Stimulated activated CD8-positive, alpha-beta memory T cell treated with anti-CD3 and anti-CD28 coated beads, Interleukin-7, amount 100 ng/mL, for 48 hours (primary cell): ENCODE results near the gene TMEM61.
"Not testable (repeated sequence)": the region's sequence is repeated elsewhere in the genome, so short reads cannot be mapped to it uniquely, and the experiment has no call there.

Experiments
- DNase-seq, 2 donors: peaks; one replicate each; pipeline ENCODE4 v3.0.0-alpha.2; 2020; ENCODE audit warnings: low read depth in 1 of 2; ENCODE audit errors: extremely low read depth in 1 of 2

The TMEM61 gene

DNA sequence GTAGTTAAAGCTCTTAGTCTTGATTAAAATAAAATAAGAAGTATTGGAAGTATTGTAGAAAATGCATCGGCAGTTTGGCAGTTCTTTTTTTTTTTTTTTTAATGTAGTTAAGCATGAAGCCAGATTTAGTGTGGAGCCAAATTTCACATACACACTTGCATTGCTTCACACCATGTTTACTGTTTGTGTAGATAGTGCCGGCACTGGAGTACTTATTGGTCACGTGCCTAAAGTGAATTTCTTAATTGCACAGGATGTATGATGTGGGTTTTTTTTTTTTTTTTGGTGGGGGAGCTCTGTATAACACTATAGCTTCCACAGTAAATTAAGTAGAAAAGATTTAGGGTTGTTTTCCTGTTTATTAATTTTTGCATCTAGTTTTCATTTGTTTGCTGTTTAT lies 21.2 kb upstream of the TMEM61 start:
- no peak for DNase-seq

DNA sequence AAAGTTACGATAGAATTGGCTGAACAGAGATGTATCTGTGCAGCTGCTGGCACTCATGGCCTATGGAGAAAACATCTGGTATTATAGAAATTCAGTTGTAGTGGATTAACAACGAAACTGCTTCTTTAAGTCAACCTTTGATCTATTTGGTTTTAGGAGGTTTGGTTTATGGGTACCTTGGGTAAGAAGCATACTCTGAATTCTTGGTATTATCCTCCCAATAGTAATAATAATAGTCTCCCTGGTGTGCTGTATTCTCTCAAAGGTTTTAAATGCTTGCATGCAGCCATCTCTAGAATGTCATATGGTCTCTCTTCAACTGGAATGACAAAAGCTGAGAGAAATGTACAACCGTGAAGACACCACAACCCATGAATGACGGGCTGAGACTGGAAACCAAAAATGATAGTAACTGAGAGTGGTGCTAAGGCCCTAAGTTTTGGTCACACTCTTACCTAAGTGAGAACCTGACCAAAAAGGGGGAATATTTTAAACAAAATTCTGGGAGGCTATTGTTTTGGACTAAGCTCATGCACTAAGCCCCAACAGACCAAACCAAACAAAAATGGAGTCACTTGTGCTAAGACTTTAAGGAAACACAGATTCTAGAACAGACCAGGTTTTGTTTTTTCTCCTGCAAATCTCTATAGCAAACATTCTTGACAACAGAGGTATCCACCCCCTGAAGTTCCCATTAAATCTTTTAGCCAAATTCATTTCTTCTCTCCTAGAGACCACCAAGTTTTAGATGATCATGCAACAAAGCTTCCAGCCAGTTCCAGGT lies 17.6 kb upstream of the TMEM61 start:
- no peak for DNase-seq

- not testable (repeated sequence) for DNase-seq
Measured at GRCh38 chr1:54963829-54964228, 16.6 kb upstream of the TMEM61 start.

- no peak for DNase-seq
Measured at GRCh38 chr1:54965624-54966340, 14.6 kb upstream of the TMEM61 start.

DNA sequence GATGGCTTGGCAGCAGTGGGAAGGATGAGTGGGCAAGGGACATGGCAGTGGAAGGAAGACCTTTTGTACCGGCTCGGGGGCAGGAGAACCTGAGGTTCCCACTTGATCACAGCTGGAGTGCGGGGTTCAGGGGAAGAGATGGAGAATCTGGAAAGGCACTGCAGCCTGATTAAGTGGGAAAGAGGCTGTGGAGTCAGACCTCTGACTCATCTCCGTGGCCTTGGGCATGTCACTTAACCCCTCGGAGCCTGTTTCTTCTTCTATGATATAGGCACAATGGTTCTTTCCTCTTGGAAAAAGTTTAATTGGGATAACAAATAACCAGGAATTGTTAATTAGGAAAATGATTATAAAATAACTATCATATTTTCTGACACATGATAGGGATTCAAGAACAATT lies 13.1 kb upstream of the TMEM61 start:
- DNase-seq, result no peak

- no peak for DNase-seq
Measured at GRCh38 chr1:54968551-54968950, 11.9 kb upstream of the TMEM61 start.

DNA sequence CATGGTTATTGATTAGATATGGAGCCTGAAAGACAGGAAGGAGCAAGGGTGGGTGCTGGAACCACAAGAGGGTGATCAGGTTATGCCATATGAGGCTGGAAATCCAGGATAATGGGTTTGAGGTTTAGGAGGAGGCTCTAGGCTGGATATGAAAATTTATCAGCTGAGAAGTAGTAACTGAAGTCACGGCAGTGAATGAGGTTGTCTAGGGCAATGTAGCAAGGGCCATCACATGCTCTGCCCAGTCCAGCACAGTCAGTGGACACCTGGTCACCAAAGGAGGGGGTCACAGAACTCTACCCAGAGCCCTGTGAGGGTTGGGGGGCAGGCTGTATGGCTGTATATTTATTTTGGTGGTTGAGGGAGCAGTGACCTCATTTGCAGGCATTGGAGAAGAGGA lies 10.5 kb upstream of the TMEM61 start:
- no peak for DNase-seq

- no peak for DNase-seq
Measured at GRCh38 chr1:54970901-54971300, 9.5 kb upstream of the TMEM61 start.

DNA sequence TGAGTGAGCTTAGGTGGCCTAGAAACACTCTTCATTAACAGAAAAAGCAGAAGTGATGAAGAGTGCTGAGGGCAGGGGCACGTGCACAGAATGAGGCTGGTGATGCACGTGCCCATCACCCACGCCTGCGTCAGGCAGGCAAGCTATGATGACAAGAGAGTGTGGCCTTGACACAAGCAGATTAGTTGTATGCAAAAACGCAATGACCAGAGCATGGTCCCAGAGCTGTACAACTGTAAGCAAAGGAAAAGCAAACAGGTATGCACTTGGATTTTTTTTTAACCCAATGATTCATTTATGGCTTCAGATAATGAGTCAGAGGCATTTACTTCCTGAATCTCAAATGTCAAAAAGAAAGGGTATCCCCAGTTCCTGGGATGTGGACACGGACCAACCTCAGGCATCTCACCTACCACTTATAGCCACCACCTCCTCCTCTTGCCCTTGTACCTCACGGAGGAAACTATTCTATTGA lies 9.1 kb upstream of the TMEM61 start:
- DNase-seq, result no peak

- no peak for DNase-seq
Measured at GRCh38 chr1:54972436-54972835, 8.0 kb upstream of the TMEM61 start.

- DNase-seq, result no peak
Measured at GRCh38 chr1:54973205-54973921, 7.1 kb upstream of the TMEM61 start.

- DNase-seq, result no peak
Measured at GRCh38 chr1:54975356-54976108, 4.9 kb upstream of the TMEM61 start.

DNA sequence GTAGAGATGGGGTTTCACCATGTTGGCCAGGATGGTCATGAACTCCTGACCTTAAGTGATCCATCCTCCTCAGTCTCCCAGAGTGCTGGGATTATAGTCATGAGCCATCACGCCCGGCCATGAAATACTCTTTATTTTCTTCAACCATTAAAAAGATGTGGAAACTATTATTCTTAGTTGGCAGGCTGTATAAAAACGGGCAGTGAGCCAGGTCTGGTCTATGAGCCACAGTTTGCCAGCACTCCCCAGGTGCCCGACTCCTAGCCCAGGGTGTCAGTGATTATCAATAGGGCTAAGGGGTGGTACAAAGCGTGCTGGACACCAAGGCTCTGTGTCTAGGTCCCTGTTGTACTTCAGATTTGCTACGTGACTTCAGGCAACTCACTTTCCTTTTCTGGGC lies 3.7 kb upstream of the TMEM61 start:
- no peak for DNase-seq

DNA sequence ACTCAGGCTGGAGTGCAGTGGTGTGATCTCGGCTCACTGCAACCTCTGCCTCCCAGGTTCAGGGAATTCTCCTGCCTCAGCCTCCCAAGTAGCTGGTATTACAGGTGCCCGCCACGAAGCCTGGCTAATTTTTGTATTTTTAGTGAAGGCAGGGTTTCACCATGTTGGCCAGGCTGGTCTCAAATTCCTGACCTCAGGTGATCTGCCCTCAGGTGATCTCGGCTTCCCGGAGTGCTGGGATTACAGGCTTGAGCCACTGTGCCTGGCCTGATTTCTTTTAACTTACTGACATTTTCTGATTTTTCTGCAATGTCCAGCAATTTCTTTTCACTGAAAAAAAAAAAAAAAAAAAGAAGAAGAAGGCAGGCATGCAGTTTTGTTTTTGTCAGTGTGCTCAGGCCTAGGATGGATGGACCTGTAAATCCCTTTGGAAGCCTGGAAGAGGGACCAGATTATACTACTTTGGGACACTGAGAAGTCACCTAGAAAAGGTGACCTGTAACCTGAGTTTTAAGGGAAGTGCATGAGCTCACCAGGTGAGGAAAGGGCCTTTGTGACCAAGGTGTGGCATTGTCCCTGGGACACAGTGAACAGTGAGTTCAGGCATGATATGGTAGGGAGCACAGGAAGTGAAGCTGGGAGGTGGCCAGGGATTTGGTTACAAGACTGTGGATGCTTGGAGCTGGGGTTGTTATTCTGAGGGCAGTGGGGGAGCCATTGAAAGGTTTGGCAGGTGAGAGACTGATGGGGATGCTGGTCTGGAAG lies 2.7 kb upstream of the TMEM61 start:
- DNase-seq, result no peak

DNA sequence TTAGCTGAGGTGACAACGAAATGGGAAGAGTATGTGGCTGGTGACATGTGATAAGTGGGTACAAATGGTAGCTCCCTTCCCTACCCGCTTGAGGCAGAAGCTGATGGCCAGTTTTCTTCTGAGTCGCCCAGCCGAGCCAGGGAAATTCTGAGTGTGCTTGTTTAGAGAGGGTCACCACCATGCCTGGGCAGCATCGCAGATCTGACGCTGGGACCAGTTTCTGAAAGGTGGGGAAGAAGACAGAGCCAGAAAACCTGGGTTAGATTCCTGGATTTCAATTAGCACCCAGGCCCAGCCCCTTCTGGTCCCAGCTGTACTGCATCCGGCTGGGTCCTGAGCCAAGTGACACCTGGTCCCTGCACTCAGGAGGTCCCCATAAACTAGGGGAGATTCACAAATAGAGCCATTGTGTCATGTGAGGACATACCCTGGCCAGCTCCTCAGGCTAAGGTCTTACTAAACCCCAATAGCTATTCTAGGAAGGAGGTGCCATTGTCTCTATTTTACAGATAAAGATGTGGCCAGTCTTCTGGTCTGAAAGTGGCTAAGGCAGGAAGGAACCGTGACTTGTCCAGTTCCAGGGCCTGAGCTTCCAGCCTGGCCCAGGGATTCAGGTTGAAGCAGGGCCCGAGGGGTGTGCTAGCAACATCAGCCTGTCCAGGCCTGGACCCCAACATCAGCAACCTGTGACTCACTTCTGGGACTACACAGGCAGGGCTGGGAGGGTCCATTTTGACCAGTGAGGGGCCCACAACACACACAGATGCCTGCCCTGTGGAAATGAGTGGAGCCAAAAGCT lies 1.7 kb upstream of the TMEM61 start:
- DNase-seq, result no peak

GRCh38 chr1:54979327-54979891 lies 1.0 kb upstream of the TMEM61 start:
- no peak for DNase-seq

DNA sequence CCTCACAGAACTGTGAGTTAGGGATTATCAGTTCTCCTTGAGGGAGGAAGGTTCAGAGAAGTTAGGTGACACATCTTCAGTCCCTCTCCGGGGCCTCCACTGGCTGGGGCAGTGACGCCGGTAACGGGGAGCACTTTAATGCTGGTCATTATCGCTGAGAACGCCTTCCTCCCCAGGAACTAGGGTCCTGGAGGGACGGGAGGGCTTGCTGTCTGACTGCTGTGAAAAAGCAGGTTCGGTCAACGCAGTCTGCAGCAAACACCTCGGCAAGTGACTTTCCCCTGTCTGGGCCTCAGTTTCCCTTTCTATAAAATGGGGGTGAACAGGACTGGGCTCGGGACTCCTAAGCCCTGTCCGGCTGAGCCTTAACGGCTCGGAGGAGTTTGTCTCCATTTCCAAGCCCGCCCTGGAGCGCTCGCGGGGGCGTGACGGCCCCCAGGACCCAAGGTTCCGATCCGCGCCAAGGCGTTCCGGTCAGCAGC lies 341 bp upstream of the TMEM61 start:
- DNase-seq, result no peak

GRCh38 chr1:54981466-54981865 lies 1.0 kb downstream of the TMEM61 start:
- no peak for DNase-seq

- DNase-seq, result no peak
Measured at GRCh38 chr1:54982739-54983138, 2.3 kb downstream of the TMEM61 start.
